ENCODE measurements around the gene KRTAP2-4.
"Not testable (repeated sequence)": the region's sequence is repeated elsewhere in the genome, so short reads cannot be mapped to it uniquely, and the experiment has no call there.

KRTAP2-4 gene

DNA sequence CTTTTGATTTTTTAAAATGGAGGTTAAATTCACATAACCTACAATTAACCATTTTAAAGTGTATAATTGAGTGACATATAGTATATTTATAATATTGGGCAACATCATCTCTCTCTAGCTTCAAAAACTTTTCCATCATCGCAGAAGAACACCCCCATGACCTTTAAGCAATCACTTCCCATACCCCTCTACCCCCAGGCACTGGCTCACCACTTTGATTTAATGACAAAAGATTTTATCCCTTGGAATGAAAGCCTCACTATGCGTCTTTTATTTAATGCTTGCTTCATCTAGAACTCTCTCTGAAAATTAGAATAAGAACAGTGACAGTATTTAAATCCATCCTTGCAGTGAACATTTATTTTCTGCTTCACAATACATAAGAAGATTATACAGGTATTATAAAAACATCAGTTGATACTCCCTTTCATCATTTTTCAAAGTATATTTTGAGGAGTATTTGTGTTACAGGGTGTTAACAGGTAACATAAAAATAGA, 27.8 kb downstream of the KRTAP2-4 start:
- no peak for DNase-seq (ENCODE audit: low spot score)

DNA sequence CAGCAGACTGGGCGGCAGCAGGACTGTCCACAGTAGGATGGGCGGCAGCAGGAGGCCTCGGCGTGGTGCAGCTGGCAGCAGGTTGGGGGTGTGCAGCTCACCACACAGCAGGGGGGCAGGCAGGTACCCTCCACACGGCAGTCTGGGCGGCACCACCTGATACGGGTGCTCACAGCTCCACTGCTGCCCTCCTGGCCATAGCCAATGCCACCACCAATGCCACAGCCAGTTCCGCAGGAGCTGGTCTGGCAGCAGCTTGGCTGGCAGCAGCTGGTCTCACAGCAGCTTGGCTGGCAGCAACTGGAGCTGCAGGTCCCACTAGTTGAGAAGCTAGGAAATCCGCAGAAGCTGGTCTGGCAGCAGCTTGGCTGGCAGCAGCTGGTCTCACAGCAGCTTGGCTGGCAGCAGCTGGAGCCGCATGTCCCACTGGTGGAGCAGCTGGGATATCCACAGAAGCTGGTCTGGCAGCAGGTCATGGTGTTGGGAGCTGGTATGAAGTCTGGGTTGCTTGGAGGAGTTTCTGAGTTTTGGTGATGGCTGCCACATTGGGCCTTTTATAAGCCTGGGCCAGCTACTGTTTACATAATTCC, 31.2 kb downstream of the KRTAP2-4 start, which contains the start of gene KRTAP1-3:
Gene KRTAP1-3, minus strand, starts transcription at position 529 of the 590 bp plus-strand sequence. Its CDS starts 53 bp downstream, at position 476.
- not testable (repeated sequence) for DNase-seq (ENCODE audit: low spot score)

DNA sequence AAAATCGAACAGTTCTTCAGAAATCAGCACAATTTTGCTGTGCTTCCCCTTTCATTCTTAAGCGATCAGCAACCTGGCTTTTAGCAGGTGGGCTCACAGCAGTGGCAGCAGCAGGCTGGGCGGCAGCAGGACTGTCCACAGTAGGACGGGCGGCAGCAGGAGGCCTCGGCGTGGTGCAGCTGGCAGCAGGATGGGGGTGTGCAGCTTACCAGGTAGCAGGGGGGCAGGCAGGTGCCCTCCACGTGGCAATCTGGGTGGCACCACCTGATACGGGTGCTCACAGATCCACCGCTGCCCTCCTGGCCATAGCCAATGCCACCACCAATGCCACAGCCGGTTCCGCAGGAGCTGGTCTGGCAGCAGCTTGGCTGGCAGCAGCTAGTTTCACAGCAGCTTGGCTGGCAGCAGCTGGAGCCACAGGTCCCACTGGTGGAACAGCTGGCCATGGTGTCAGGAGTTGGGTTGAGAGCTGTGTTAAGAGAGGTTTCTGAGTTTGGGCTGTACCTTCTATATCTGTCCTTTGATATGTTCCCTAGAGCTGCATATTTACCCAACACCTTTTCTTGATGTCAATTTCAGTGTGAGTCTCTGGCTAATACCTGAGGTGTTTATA, 35.9 kb downstream of the KRTAP2-4 start, which contains the start of gene KRTAP1-4:
Gene KRTAP1-4, minus strand, starts transcription at position 563 of the 613 bp plus-strand sequence. Its CDS starts 117 bp downstream, at position 446.
- DNase-seq (ENCODE audit: low spot score) = no peak

DNA sequence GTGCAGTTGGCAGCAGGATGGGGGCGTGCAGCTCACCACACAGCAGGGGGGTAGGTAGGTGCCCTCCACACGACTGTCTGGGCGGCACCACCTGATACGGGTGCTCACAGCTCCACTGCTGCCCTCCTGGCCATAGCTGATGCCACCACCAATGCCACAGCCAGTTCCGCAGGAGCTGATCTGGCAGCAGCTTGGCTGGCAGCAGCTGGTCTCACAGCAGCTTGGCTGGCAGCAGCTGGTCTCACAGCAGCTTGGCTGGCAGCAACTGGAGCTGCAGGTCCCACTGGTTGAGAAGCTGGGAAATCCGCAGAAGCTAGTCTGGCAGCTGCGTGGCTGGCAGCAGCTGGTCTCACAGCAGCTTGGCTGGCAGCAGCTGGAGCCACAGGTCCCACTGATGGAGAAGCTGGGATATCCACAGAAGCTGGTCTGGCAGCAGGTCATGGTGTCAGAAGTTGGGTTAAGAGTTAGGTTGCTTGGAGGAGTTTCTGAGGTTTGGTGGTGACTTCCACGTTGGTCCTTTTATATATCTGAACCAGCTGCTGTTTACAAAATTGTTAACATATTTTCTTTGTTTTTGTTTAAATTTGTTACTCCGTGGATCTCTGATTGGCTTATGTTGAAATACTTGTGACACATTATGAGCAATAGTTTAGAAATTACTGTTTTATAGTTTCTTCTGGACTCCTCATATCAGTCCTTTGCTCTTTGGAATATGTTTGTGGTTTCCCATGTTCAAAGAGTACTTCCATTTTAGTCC, 38.8 kb downstream of the KRTAP2-4 start, which contains the start of gene KRTAP1-5:
Gene KRTAP1-5, minus strand, starts transcription at position 494 of the 757 bp plus-strand sequence. Its CDS starts 53 bp downstream, at position 441.
- DNase-seq (ENCODE audit: low spot score) = peak; percentile 68

DNA sequence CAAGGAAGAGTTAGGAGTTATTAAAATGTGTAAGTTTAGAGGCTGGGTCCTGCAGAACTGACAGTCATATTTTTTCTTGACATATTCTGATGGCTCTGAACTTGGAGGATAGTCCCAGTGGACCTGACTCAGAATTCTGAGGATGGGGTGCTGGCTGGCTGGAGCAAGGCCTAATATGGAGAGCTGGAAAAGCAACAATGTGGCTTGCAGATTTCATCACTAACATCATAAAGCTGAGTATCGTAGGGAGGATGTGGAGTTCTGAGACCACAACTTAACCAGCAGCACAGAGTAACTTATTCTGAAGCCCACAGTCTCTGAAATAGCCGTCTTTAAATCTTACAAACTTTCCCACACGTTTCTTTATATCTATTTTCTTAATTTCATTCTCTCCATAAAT, 41.0 kb downstream of the KRTAP2-4 start:
- DNase-seq (ENCODE audit: low spot score) = peak; percentile 51

DNA sequence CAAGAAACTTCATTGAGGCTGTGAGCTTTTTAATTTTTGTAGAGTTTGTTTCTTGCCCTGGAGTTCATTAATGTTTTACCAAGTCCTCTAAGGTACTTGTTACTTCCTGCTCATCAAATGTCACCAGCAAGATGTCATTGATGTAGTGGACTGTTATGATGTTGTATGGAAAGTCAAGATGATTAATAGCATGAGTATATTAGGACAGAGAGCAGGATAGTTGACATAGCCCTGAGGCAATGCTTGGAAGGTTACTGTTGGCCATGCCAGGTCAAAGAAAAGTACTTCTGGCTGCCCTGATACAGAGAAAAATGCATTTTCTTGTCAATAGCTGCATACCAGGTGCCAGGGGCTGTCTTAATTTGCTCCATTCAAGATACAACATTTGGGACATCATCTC, 45.3 kb downstream of the KRTAP2-4 start:
- DNase-seq (ENCODE audit: low spot score) = no peak

DNA sequence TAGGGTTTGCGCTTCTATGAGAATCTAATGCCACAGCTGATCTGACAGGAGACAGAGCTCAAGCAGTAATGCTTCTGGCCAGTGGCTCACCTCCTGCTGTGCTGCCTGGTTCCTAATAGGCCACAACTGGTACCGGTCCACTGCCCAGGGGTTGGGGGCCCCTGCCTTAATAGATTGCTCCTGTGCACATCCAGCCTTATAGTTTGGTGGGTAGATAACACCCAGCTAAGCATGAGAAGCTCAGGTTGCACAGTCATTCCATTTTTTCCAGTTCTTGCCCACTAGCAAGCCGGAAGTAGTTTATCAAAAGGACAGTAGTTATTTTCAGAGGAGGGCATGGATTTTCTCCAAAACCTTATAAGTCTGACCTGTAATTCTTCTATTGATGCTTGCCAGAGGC, 46.3 kb downstream of the KRTAP2-4 start:
- DNase-seq (ENCODE audit: low spot score) = no peak

DNA sequence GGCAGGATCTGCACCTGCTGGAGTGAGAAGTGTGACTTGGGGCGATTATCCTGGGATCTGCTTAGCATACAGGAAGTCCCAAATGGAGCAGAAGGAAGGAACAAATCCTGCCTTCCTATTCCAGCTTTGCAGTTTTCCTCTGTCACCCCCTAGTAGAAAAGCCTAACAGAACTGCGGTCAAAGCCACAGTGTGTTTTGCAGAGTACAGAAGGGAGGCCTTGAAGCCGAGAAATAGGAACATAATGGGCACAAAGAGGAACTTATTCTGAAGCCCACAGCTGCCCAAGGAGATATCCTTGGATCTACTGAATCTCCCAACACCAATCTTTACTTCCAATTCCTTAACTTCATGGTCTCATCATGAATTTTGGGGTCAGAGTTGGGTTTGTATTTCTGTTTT, 47.1 kb downstream of the KRTAP2-4 start:
- DNase-seq (ENCODE audit: low spot score) = no peak

DNA sequence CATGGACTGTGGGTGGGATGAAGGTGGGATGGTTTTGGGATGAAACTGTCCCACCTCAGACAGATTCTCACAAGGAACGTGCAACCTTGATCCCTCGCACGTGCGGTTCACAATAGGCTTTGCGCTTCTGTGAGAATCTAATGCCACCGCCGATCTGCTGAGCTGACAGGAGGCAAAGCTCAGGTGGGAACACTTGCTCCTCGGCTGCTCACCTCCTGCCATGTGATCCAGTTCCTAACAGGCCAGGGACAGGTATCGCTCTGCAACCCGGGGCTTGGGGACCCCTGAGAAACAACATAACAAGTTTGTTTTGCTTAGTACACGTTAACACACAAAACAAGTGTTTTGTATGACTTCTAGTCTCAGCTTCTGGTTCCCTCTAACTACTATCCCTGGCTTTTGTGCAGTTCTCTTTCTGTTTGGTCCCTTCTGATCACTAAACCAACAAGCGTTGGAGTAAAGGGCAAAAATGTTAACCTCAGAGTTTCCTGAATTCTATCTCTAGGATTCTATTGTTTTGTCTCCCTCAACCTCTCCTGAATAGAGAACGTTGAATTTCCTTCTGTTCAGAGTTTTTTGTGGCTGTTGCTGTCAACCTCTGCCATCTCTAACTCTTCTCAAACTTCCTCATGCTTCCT, 49.0 kb downstream of the KRTAP2-4 start:
- DNase-seq (ENCODE audit: low spot score) = no peak

DNA sequence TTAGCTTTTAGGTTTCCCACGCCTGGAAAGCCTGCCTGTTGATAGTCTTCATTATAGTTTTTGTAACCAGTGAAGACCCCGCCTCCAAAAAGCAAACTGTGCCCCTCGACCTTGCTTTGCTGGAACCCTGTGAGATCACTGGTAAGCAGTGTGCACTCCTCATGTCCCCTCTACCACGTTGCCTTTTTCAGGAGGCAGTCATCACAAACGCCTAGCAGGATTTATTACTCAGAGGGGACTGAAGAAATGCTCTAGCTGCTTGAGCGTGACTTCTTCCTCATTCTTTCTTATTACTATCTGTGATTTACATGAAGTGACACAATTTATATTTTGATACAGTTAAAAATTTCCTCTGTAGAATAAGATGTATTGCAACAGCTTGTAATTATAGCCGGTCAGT, 50.2 kb downstream of the KRTAP2-4 start:
- no peak for DNase-seq (ENCODE audit: low spot score)
